HEK293 (cell line): ENCODE data around the gene CPNE2.

Experiments
- CTCF ChIA-PET: fragments of 350-600 bp; formaldehyde crosslinking; extraction: SDS; loops from one replicate; lab custom pipeline; 2021; ENCODE audit warnings: antibody characterized with exemption; lab: Yijun Ruan, JAX
- POLR2A ChIA-PET: fragments of 300-600 bp; formaldehyde crosslinking; extraction: SDS; loops from one replicate; lab custom pipeline; 2020; ENCODE audit warnings: antibody characterized with exemption, inconsistent platforms; lab: Yijun Ruan, JAX
- H3K27ac ChIP-seq: fragments of 200-500 bp; sonication (Bioruptor generic); 2 replicates; pipeline ENCODE4 v1.5.1; 2014; ENCODE audit warnings: low read depth, low read length, control low read depth, inconsistent platforms; ENCODE audit errors: extremely low read depth
- H3K36me3 ChIP-seq, 2 experiments: fragments of 200-500 bp in 1 of 2; sonication (Bioruptor generic) in 1 of 2; 1 replicate in 1 of 2; 2 replicates in 1 of 2; pipeline ENCODE4 v1.5.1; 2014 to 2017; ENCODE audit warnings: inconsistent platforms in 2 of 2, low read length in 2 of 2; ENCODE audit not compliant: control insufficient read depth in 2 of 2, insufficient read depth in 1 of 2
- H3K4me1 ChIP-seq: fragments of 200-500 bp; sonication (Bioruptor generic); 2 replicates; pipeline ENCODE4 v1.5.1; 2014; ENCODE audit warnings: mild to moderate bottlenecking, low read length, inconsistent platforms; ENCODE audit not compliant: control insufficient read depth, insufficient read depth
- H3K4me3 ChIP-seq: 2 replicates; pipeline ENCODE4 v1.5.1; 2011; ENCODE audit warnings: low read depth, mild to moderate bottlenecking, control low read depth, low read length, moderate library complexity
- H3K9me3 ChIP-seq: fragments of 200-500 bp; sonication (Bioruptor generic); 2 replicates; pipeline ENCODE4 v1.5.1; 2014; ENCODE audit warnings: low read depth, low read length, inconsistent platforms; ENCODE audit not compliant: control insufficient read depth, insufficient read depth
- PRDM2 ChIP-seq: fragments of 450-650 bp; formaldehyde crosslinking; IDR thresholded peaks from 2 replicates; pipeline ENCODE4 v1.5.1; 2016; ENCODE audit warnings: missing biosample characterization, missing genetic modification characterization, borderline replicate concordance
- REPIN1 ChIP-seq: fragments of 450-650 bp; formaldehyde crosslinking; IDR thresholded peaks from 2 replicates; pipeline ENCODE4 v1.5.1; 2017; ENCODE audit warnings: missing biosample characterization, missing genetic modification characterization, low read depth
- TCF7L2 ChIP-seq: IDR thresholded peaks from 2 replicates; pipeline ENCODE4 v1.6.1; 2011; ENCODE audit warnings: low read depth, mild to moderate bottlenecking, inconsistent platforms, low read length, moderate library complexity, borderline replicate concordance
- ZBTB21 ChIP-seq: fragments of 450-650 bp; formaldehyde crosslinking; IDR thresholded peaks from 2 replicates; pipeline ENCODE4 v1.5.1; 2017; ENCODE audit warnings: missing biosample characterization, missing genetic modification characterization
- ZNF112 ChIP-seq: fragments of 450-650 bp; formaldehyde crosslinking; IDR thresholded peaks from 2 replicates; pipeline ENCODE4 v1.5.0; 2017; ENCODE audit warnings: missing biosample characterization, missing genetic modification characterization
- ZNF133 ChIP-seq: fragments of 450-650 bp; formaldehyde crosslinking; IDR thresholded peaks from 2 replicates; pipeline ENCODE4 v1.5.1; 2016; ENCODE audit warnings: missing biosample characterization, missing genetic modification characterization
- ZNF350 ChIP-seq: fragments of 450-650 bp; formaldehyde crosslinking; IDR thresholded peaks from 2 replicates; pipeline ENCODE4 v1.5.0; 2017; ENCODE audit warnings: missing biosample characterization, mild to moderate bottlenecking, missing genetic modification characterization
- ZNF416 ChIP-seq: fragments of 450-650 bp; formaldehyde crosslinking; IDR thresholded peaks from 2 replicates; pipeline ENCODE4 v1.5.1; 2016; ENCODE audit warnings: missing biosample characterization, missing genetic modification characterization
- ZNF549 ChIP-seq: fragments of 450-650 bp; IDR thresholded peaks from 2 replicates; pipeline ENCODE4 v1.5.1; 2018; ENCODE audit warnings: missing biosample characterization, missing genetic modification characterization, mild to moderate bottlenecking, inconsistent platforms, moderate library complexity
- ZNF654 ChIP-seq: fragments of 450-650 bp; formaldehyde crosslinking; IDR thresholded peaks from 2 replicates; pipeline ENCODE4 v1.5.1; 2016; ENCODE audit warnings: low read depth, missing biosample characterization, missing genetic modification characterization
- ZNF670 ChIP-seq: fragments of 450-650 bp; formaldehyde crosslinking; IDR thresholded peaks from 2 replicates; pipeline ENCODE4 v1.5.1; 2016; ENCODE audit warnings: missing biosample characterization, missing genetic modification characterization, low read depth
- ZNF747 ChIP-seq: fragments of 450-650 bp; formaldehyde crosslinking; IDR thresholded peaks from 2 replicates; pipeline ENCODE4 v1.5.1; 2016; ENCODE audit warnings: missing biosample characterization, missing genetic modification characterization
- ZNF768 ChIP-seq: fragments of 450-650 bp; formaldehyde crosslinking; IDR thresholded peaks from 2 replicates; pipeline ENCODE4 v1.5.1; 2018; ENCODE audit warnings: missing biosample characterization, mild to moderate bottlenecking, missing genetic modification characterization
- ZNF791 ChIP-seq: fragments of 450-650 bp; formaldehyde crosslinking; IDR thresholded peaks from 2 replicates; pipeline ENCODE4 v1.5.1; 2016; ENCODE audit warnings: missing biosample characterization, missing genetic modification characterization
- ZSCAN23 ChIP-seq: fragments of 450-650 bp; formaldehyde crosslinking; IDR thresholded peaks from 2 replicates; pipeline ENCODE4 v1.5.1; 2016; ENCODE audit warnings: missing biosample characterization, missing genetic modification characterization
- TF ChIP-seq, protein P1 (sequence below): fragments of 450-650 bp; formaldehyde crosslinking; IDR thresholded peaks from 2 replicates; pipeline ENCODE4 v1.5.1; 2016; ENCODE audit warnings: missing biosample characterization, missing genetic modification characterization
- TF ChIP-seq, protein P2 (sequence below): fragments of 450-650 bp; formaldehyde crosslinking; IDR thresholded peaks from 2 replicates; pipeline ENCODE4 v1.5.1; 2017; ENCODE audit warnings: missing biosample characterization, missing genetic modification characterization

The CPNE2 gene

GRCh38 chr16:57051696-57052228 is 40.6 kb upstream of the CPNE2 start:
- POLR2A ChIA-PET, result interaction anchor here (0.6 kb wide), 1 partner anchor 11 kb away, joined by 3 read pairs; no protein-coding TSS in a partner anchor

GRCh38 chr16:57053206-57053605 is 39.2 kb upstream of the CPNE2 start:
- Histone ChIP-seq H3K4me3 (no peak overlapping the region), H3K27ac (no peak overlapping the region), H3K36me3 (no peaks in the 10 kb centered on the region), H3K4me1 (no peaks in the 10 kb centered on the region), H3K9me3 (no peaks in the 10 kb centered on the region)
- CTCF ChIA-PET, result interaction anchor here (0.6 to 3.4 kb wide), 2 partner anchors 31 to 222 kb away, joined by 3 to 12 read pairs; no protein-coding TSS in a partner anchor
- POLR2A ChIA-PET, result no interaction called here
- no peak for TF ChIP-seq ZNF549 (tag by site-specific recombination)
- TF ChIP-seq ZNF112, result no peak

More at GRCh38 chr16:57051696-57052228, 40.6 kb upstream of the CPNE2 start:
- H3K27ac ChIP-seq, result no peak overlapping the region
- H3K9me3 ChIP-seq, result no peaks in the 10 kb centered on the region
- TF ChIP-seq ZNF416 (no peak), ZNF350 (tag by site-specific recombination) (no peak)
- TF ChIP-seq, protein P1, sequence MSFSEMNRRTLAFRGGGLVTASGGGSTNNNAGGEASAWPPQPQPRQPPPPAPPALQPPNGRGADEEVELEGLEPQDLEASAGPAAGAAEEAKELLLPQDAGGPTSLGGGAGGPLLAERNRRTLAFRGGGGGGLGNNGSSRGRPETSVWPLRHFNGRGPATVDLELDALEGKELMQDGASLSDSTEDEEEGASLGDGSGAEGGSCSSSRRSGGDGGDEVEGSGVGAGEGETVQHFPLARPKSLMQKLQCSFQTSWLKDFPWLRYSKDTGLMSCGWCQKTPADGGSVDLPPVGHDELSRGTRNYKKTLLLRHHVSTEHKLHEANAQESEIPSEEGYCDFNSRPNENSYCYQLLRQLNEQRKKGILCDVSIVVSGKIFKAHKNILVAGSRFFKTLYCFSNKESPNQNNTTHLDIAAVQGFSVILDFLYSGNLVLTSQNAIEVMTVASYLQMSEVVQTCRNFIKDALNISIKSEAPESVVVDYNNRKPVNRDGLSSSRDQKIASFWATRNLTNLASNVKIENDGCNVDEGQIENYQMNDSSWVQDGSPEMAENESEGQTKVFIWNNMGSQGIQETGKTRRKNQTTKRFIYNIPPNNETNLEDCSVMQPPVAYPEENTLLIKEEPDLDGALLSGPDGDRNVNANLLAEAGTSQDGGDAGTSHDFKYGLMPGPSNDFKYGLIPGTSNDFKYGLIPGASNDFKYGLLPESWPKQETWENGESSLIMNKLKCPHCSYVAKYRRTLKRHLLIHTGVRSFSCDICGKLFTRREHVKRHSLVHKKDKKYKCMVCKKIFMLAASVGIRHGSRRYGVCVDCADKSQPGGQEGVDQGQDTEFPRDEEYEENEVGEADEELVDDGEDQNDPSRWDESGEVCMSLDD (tag by site-specific recombination), result no peak
- H3K36me3 ChIP-seq, result no peaks in the 10 kb centered on the region
- H3K4me1 ChIP-seq, result no peaks in the 10 kb centered on the region
- no peak overlapping the region for H3K4me3 ChIP-seq
- CTCF ChIA-PET, result interaction anchor here (1.0 to 3.4 kb wide), 2 partner anchors 32 to 86 kb away, joined by 4 to 12 read pairs; no protein-coding TSS in a partner anchor

- Histone ChIP-seq H3K27ac (no peak overlapping the region), H3K4me3 (no peak overlapping the region), H3K36me3 (no peaks in the 10 kb centered on the region), H3K4me1 (no peaks in the 10 kb centered on the region), H3K9me3 (no peaks in the 10 kb centered on the region)
- ChIA-PET POLR2A (no interaction called here), CTCF (interaction anchor here (0.7 to 3.4 kb wide), 3 partner anchors 23 to 523 kb away, joined by 3 to 12 read pairs (median 3); no protein-coding TSS in a partner anchor)
- TF ChIP-seq PRDM2 (tag by site-specific recombination), result no peak
- TF ChIP-seq ZNF768, result peak; percentile 70
Observed at GRCh38 chr16:57054338-57054737, 38.0 kb upstream of the CPNE2 start.

DNA sequence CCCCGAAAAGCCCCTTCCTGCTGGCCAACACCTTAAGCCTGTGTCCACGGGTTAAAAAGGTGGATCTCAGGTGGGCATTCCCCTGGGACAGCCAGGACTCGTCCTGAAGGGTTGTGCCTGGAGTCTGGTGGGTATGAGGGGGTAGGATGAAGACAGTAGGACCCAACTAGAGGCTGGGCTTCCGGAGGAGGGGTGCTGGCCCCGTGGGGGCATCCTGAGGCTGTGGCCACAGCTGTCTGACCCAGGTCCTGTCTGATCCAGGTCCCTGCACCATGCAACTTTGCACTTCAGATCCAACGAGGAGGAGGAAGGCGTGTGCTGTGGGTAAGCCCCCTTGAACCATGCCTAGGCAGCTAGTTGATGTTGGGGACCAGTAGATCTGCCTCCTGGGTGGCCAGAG is 37.6 kb upstream of the CPNE2 start:
- H3K36me3 ChIP-seq, result no peaks in the 10 kb centered on the region
- no peak overlapping the region for H3K4me3 ChIP-seq
- no peaks in the 10 kb centered on the region for H3K9me3 ChIP-seq
- TF ChIP-seq REPIN1 (tag by site-specific recombination) (no peak), ZSCAN23 (tag by site-specific recombination) (no peak), ZNF747 (tag by site-specific recombination) (no peak), ZNF133 (tag by site-specific recombination) (no peak), ZNF791 (no peak), ZNF670 (no peak), TCF7L2 (no peak), ZNF654 (tag by site-specific recombination) (no peak), ZBTB21 (tag by site-specific recombination) (no peak)
- TF ChIP-seq, protein P2, sequence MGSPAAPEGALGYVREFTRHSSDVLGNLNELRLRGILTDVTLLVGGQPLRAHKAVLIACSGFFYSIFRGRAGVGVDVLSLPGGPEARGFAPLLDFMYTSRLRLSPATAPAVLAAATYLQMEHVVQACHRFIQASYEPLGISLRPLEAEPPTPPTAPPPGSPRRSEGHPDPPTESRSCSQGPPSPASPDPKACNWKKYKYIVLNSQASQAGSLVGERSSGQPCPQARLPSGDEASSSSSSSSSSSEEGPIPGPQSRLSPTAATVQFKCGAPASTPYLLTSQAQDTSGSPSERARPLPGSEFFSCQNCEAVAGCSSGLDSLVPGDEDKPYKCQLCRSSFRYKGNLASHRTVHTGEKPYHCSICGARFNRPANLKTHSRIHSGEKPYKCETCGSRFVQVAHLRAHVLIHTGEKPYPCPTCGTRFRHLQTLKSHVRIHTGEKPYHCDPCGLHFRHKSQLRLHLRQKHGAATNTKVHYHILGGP (tag by site-specific recombination), result no peak
- POLR2A ChIA-PET, result no interaction called here
- no peak overlapping the region for H3K27ac ChIP-seq
- no peaks in the 10 kb centered on the region for H3K4me1 ChIP-seq
- CTCF ChIA-PET, result interaction anchor here (0.7 to 3.4 kb wide), 3 partner anchors 24 to 524 kb away, joined by 3 to 12 read pairs (median 3); no protein-coding TSS in a partner anchor
